Parathyroid adenoma (tissue), 2 donors: ENCODE results near the gene RAP1GAP2.

ENCODE experiments used
- H2AFZ ChIP-seq: fragments of 300-600 bp; sonication (generic); one replicate; pipeline ENCODE4 v1.7.0; 2017; ENCODE audit warnings: antibody characterized with exemption, mild to moderate bottlenecking
- H3K27ac ChIP-seq: fragments of 300-600 bp; sonication (generic); one replicate; pipeline ENCODE4 v1.7.0; 2017
- H3K27me3 ChIP-seq: fragments of 300-600 bp; sonication (generic); one replicate; pipeline ENCODE4 v1.7.0; 2017; ENCODE audit warnings: low read length; ENCODE audit not compliant: control insufficient read depth, insufficient read depth
- H3K36me3 ChIP-seq: fragments of 300-600 bp; sonication (generic); one replicate; pipeline ENCODE4 v1.7.0; 2017; ENCODE audit warnings: low read length; ENCODE audit not compliant: control insufficient read depth, insufficient read depth
- H3K4me1 ChIP-seq: fragments of 300-600 bp; sonication (generic); one replicate; pipeline ENCODE4 v1.7.0; 2017; ENCODE audit warnings: control low read depth
- H3K4me2 ChIP-seq: fragments of 300-600 bp; sonication (generic); one replicate; pipeline ENCODE4 v1.7.0; 2017; ENCODE audit warnings: low read length
- H3K4me3 ChIP-seq: fragments of 300-600 bp; sonication (generic); one replicate; pipeline ENCODE4 v1.7.0; 2017; ENCODE audit warnings: low read depth, low read length
- H3K79me2 ChIP-seq: fragments of 300-600 bp; sonication (generic); one replicate; pipeline ENCODE4 v1.7.0; 2017; ENCODE audit warnings: control low read depth
- H3K9ac ChIP-seq: fragments of 300-600 bp; sonication (generic); one replicate; pipeline ENCODE4 v1.7.0; 2017; ENCODE audit warnings: mild to moderate bottlenecking
- H3K9me3 ChIP-seq: fragments of 300-600 bp; sonication (generic); one replicate; pipeline ENCODE4 v1.7.0; 2017; ENCODE audit warnings: low read length; ENCODE audit not compliant: control insufficient read depth
- TF ChIP-seq, protein P1 (sequence below): fragments of 300-600 bp; sonication (generic); IDR thresholded peaks from one replicate; pipeline ENCODE4 v1.7.0; 2017; ENCODE audit warnings: antibody characterized with exemption, mild to moderate bottlenecking
- donor health status: primary hyperparathyroidism.

RAP1GAP2 gene

DNA sequence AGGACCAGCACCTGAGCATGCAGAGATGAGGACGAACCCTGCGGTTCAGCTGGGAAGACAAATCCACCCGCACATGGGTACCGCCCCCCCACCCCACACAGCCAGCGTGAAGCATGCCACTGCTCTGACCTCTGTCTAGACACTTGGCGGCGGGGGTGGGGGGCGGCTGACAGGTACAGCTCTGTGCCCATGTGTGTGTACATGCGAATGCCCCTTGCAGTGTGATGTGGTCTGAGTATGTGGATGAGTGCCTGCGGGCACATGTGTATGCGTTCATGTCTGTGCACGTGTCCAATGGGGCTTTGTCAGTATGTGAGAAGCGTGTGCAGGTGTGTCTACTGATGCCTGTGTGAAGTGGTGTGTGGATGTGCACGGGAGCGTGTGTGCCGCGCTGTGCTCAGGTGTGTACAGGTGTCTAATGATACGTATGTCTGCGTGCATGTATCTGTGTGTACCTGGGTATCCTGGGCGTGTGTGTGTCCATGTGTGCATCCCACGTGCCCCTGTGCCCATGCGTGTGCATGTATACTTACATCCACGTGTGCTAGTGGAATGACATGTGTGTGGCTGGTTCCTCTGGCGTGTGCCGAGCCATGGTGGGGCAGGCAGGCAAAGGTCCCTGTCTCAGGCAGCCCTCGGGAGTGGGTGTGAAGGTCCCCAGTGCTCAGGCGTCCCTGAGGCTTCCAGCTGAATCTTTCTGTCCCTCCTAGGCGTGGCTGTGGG, 636 bp upstream of the RAP1GAP2 start:
- Histone ChIP-seq H3K27me3 (no peaks in the 10 kb centered on the region), H3K4me1 (no peaks in the 10 kb centered on the region), H3K36me3 (no peaks in the 10 kb centered on the region), H3K4me2 (no peak overlapping the region), H3K9ac (no peak overlapping the region), H2AFZ (no peak overlapping the region), H3K4me3 (no peak overlapping the region), H3K79me2 (no peaks in the 10 kb centered on the region), H3K27ac (no peak overlapping the region), H3K9me3 (no peaks in the 10 kb centered on the region)
- TF ChIP-seq, protein P1, sequence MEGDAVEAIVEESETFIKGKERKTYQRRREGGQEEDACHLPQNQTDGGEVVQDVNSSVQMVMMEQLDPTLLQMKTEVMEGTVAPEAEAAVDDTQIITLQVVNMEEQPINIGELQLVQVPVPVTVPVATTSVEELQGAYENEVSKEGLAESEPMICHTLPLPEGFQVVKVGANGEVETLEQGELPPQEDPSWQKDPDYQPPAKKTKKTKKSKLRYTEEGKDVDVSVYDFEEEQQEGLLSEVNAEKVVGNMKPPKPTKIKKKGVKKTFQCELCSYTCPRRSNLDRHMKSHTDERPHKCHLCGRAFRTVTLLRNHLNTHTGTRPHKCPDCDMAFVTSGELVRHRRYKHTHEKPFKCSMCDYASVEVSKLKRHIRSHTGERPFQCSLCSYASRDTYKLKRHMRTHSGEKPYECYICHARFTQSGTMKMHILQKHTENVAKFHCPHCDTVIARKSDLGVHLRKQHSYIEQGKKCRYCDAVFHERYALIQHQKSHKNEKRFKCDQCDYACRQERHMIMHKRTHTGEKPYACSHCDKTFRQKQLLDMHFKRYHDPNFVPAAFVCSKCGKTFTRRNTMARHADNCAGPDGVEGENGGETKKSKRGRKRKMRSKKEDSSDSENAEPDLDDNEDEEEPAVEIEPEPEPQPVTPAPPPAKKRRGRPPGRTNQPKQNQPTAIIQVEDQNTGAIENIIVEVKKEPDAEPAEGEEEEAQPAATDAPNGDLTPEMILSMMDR = no peak

GRCh38 chr17:2797226-2797625, 988 bp downstream of the RAP1GAP2 start:
- Histone ChIP-seq H3K4me3 (no peak overlapping the region), H3K79me2 (no peaks in the 10 kb centered on the region), H3K9me3 (no peaks in the 10 kb centered on the region), H3K4me1 (no peaks in the 10 kb centered on the region), H3K27me3 (no peaks in the 10 kb centered on the region), H3K4me2 (no peak overlapping the region), H3K9ac (no peak overlapping the region), H2AFZ (no peak overlapping the region), H3K27ac (no peak overlapping the region), H3K36me3 (no peaks in the 10 kb centered on the region)
- TF ChIP-seq, protein P1 = no peak

- H3K9ac ChIP-seq = no peak overlapping the region
- TF ChIP-seq, protein P1 = no peak
- H2AFZ ChIP-seq = no peak overlapping the region
- no peaks in the 10 kb centered on the region for H3K4me1 ChIP-seq
- no peaks in the 10 kb centered on the region for H3K36me3 ChIP-seq
- H3K4me3 ChIP-seq = no peak overlapping the region
- no peak overlapping the region for H3K4me2 ChIP-seq
- no peak overlapping the region for H3K27ac ChIP-seq
- H3K9me3 ChIP-seq = no peaks in the 10 kb centered on the region
- no peaks in the 10 kb centered on the region for H3K27me3 ChIP-seq
- H3K79me2 ChIP-seq = no peaks in the 10 kb centered on the region
Observed at GRCh38 chr17:2797637-2798036, 1.4 kb downstream of the RAP1GAP2 start.

DNA sequence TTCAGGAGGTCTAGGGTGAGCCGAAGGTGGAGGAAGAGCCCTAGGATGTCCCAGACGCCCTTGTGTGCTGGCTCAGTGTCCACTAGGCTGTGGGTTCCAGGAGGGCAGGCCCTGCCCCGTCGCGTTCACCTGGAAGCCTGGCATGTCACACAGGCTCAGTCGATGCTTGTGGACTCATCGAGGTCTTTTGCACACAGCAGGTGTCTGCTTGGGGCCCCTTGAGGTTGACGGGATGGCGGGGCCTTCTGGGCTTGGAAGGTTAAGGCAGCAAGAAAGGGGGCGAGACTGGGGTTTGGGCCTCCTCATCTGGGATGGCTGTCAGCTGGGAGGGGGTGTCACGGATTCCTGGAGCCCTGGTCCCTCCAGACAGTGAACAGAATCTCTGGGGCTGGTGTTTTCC, 1.9 kb downstream of the RAP1GAP2 start:
- Histone ChIP-seq H3K4me1 (no peaks in the 10 kb centered on the region), H3K4me3 (no peak overlapping the region), H2AFZ (no peak overlapping the region), H3K9me3 (no peaks in the 10 kb centered on the region), H3K79me2 (no peaks in the 10 kb centered on the region), H3K9ac (no peak overlapping the region), H3K27ac (no peak overlapping the region), H3K27me3 (no peaks in the 10 kb centered on the region), H3K36me3 (no peaks in the 10 kb centered on the region), H3K4me2 (no peak overlapping the region)
- TF ChIP-seq, protein P1 = no peak

GRCh38 chr17:2798678-2799077, 2.4 kb downstream of the RAP1GAP2 start:
- no peak overlapping the region for H3K4me3 ChIP-seq
- no peaks in the 10 kb centered on the region for H3K9me3 ChIP-seq
- H3K27ac ChIP-seq = no peak overlapping the region
- no peak overlapping the region for H2AFZ ChIP-seq
- no peaks in the 10 kb centered on the region for H3K27me3 ChIP-seq
- H3K4me1 ChIP-seq = no peaks in the 10 kb centered on the region
- no peak overlapping the region for H3K4me2 ChIP-seq
- H3K9ac ChIP-seq = no peak overlapping the region
- no peaks in the 10 kb centered on the region for H3K79me2 ChIP-seq
- TF ChIP-seq, protein P1 = no peak
- H3K36me3 ChIP-seq = no peaks in the 10 kb centered on the region
